Neural cell (in vitro differentiated cells): ENCODE results near the gene TADA2A. TPM values are rescaled to one million over a fixed set of nuclear protein-coding genes. Genes with fewer than 3 reads are reported as not detected.

ENCODE experiments used
- H2AFZ ChIP-seq: fragments of 200-600, 300-800 bp; sonication (generic), shearing (Covaris generic); 2 replicates; pipeline ENCODE4 v1.6.0; 2014; ENCODE audit warnings: low read depth, mild to moderate bottlenecking, antibody characterized with exemption, low read length, moderate library complexity
- H3F3A ChIP-seq: fragments of 200-600 bp; shearing (Covaris generic); 2 replicates; pipeline ENCODE4 v1.6.1; 2016; ENCODE audit warnings: mild to moderate bottlenecking, moderate library complexity, mixed read lengths, antibody characterized with exemption, low read length; ENCODE audit not compliant: insufficient read depth, poor library complexity, severe bottlenecking
- H3K27ac ChIP-seq: fragments of 200-600, 300-800 bp; sonication (generic), shearing (Covaris generic); 2 replicates; pipeline ENCODE4 v1.5.1; 2014; ENCODE audit warnings: mild to moderate bottlenecking, low read length, moderate library complexity
- H3K27me3 ChIP-seq: fragments of 300-800, 200-600 bp; sonication (generic), shearing (Covaris generic); 2 replicates; pipeline ENCODE4 v1.6.0; 2014; ENCODE audit warnings: mild to moderate bottlenecking, low read depth, low read length, moderate library complexity; ENCODE audit not compliant: insufficient read depth
- H3K36me3 ChIP-seq: fragments of 300-800, 200-600 bp; sonication (generic), shearing (Covaris generic); 2 replicates; pipeline ENCODE4 v1.5.1; 2014; ENCODE audit warnings: mild to moderate bottlenecking, antibody characterized with exemption, low read length, moderate library complexity; ENCODE audit not compliant: insufficient read depth
- H3K4me2 ChIP-seq: fragments of 300-800, 200-600 bp; sonication (generic), shearing (Covaris generic); 2 replicates; pipeline ENCODE4 v1.6.0; 2014; ENCODE audit warnings: mild to moderate bottlenecking, low read length
- H3K4me3 ChIP-seq: fragments of 300-800, 200-600 bp; sonication (generic), shearing (Covaris generic); 2 replicates; pipeline ENCODE4 v1.5.1; 2014; ENCODE audit warnings: mild to moderate bottlenecking, low read length, moderate library complexity
- H3K79me2 ChIP-seq: fragments of 200-600 bp; shearing (Covaris generic); replicated peaks from 2 replicates; pipeline ENCODE4 v1.6.0; 2014; ENCODE audit warnings: mild to moderate bottlenecking, low read length, moderate library complexity; ENCODE audit not compliant: insufficient read depth
- H3K9ac ChIP-seq: fragments of 300-800, 200-600 bp; sonication (generic), shearing (Covaris generic); 2 replicates; pipeline ENCODE4 v1.6.1; 2016; ENCODE audit warnings: mild to moderate bottlenecking, low read length, mixed read lengths
- H3K9me2 ChIP-seq: fragments of 200-600 bp; shearing (Covaris generic); 2 replicates; pipeline ENCODE4 v1.6.1; 2016; ENCODE audit warnings: mild to moderate bottlenecking, low read length, mixed read lengths; ENCODE audit not compliant: insufficient read depth
- H3K9me3 ChIP-seq: fragments of 200-600, 300-800 bp; sonication (generic), shearing (Covaris generic); 2 replicates; pipeline ENCODE4 v1.6.1; 2016; ENCODE audit warnings: mild to moderate bottlenecking, mixed run types, low read length, moderate library complexity, mixed read lengths
- H4K20me1 ChIP-seq: fragments of 200-600 bp; shearing (Covaris generic); 2 replicates; pipeline ENCODE4 v1.6.1; 2016; ENCODE audit warnings: mild to moderate bottlenecking, mixed run types; ENCODE audit not compliant: insufficient read depth
- EP300 ChIP-seq: fragments of 450-650 bp; conservative IDR thresholded peaks from 2 replicates; pipeline ENCODE4 v1.6.1; 2014; ENCODE audit warnings: antibody characterized with exemption, mild to moderate bottlenecking, moderate library complexity; ENCODE audit not compliant: poor library complexity, severe bottlenecking
- EZH2 ChIP-seq: fragments of 200-600, 300-800 bp; shearing (Covaris generic), sonication (generic); IDR thresholded peaks from 2 replicates; pipeline ENCODE4 v1.6.1; 2014; ENCODE audit warnings: antibody characterized with exemption, low read length, borderline replicate concordance, mild to moderate bottlenecking; ENCODE audit not compliant: insufficient read depth, poor library complexity, severe bottlenecking
- MXI1 ChIP-seq: fragments of 450-650 bp; conservative IDR thresholded peaks from 2 replicates; pipeline ENCODE4 v1.6.1; 2014; ENCODE audit warnings: antibody characterized with exemption, mild to moderate bottlenecking; ENCODE audit not compliant: poor library complexity, severe bottlenecking
- POLR2AphosphoS5 ChIP-seq: IDR thresholded peaks from 2 replicates; pipeline ENCODE4 v1.6.1; 2012
- RAD21 ChIP-seq: fragments of 450-650 bp; conservative IDR thresholded peaks from 2 replicates; pipeline ENCODE4 v1.6.1; 2014; ENCODE audit warnings: antibody characterized with exemption, mild to moderate bottlenecking, moderate library complexity
- SMC3 ChIP-seq: fragments of 450-650 bp; conservative IDR thresholded peaks from 2 replicates; pipeline ENCODE4 v1.6.1; 2014; ENCODE audit warnings: antibody characterized with exemption, mild to moderate bottlenecking, moderate library complexity; ENCODE audit not compliant: poor library complexity
- TAF1 ChIP-seq: IDR thresholded peaks from 2 replicates; pipeline ENCODE4 v1.6.1; 2012; ENCODE audit warnings: low read depth
- polyA plus RNA-seq: library from polyadenylated mRNA; depleted of rRNA; stranded (reverse); fragments of >200 nt; gene quantifications from 2 replicates; pipeline ENCODE4 v1.2.3, GENCODE V29; 2014
- TF ChIP-seq, protein P1 (sequence below): IDR thresholded peaks from 2 replicates; pipeline ENCODE4 v1.6.1; 2012; ENCODE audit warnings: borderline replicate concordance
- TF ChIP-seq, protein P2 (sequence below): fragments of 450-650 bp; IDR thresholded peaks from 2 replicates; pipeline ENCODE4 v1.5.1; 2014; ENCODE audit warnings: antibody characterized with exemption, mild to moderate bottlenecking, moderate library complexity; ENCODE audit not compliant: poor library complexity, severe bottlenecking

TADA2A gene
- polyA plus RNA-seq, 1 donor from 2014 or later: 23.5 TPM

DNA sequence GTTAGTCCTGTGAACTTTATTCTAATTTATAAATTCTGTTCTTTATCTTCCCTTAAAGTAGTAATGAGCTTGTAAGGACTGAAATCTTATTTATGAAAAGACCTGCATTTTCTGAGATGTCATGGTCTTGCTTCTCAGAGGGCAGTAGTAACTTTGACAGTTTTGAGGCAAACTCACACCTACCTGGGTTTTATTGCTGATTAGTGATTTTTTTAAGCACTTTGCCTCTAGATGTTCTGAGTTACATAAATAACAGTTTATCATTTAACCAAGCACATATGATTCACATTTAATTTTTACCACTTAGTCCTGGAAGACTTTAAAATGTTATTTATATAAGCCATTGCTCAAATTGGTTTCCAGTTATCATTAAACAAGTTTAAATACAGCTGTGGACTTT lies 93.7 kb downstream of the TADA2A start:
- no peaks in the 10 kb centered on the region for H4K20me1 ChIP-seq
- peaks cover 7% of the 10 kb centered on the region for H3K79me2 ChIP-seq

DNA sequence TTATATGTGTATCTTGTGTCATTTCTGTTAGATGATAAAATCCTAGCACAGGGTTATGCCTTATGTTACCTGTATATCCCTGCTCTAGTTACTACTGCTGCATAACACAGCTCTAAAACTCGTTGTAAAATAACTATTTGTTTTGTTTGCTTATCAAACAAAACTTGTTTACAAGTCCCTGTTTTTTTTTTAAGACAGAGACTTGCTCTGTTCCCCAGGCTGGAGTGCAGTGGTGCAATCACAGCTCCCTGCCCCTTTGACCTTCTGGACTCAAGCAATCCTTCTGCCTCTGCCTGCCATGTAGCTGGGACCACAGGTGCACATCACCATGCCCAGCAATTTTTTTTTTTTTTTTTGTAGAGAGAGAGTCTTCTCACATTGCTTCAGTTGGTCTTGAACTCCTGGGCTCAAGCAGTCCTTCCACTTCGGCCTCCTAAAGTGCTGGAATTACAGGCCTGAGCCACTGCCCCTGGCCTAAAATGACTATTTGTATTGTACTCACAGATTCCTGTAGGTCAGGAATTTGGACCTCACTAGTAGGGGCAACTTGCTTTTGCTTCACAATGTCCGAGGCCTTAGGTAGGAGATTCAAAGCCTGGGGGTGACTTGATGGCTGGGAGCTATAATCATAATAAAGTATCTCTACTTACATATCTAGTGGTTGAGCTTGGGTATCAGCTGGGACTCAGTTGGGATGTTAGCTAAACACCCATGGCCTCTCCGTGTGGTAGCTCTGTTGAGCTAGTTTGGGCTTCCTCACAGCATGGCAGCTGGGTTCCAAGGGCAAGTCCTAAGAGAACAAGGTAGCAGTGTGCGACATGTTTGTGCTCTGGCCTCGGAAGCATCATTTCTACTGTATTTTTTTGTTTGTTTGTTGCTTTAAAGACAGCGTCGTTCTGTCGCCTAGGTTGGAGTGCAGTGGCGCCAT lies 95.6 kb downstream of the TADA2A start:
- no peak for TF ChIP-seq SMC3
- no peak for TF ChIP-seq EP300
- no peak for TF ChIP-seq POLR2AphosphoS5
- TF ChIP-seq RAD21: no peak
- peaks cover 7% of the 10 kb centered on the region for H3K79me2 ChIP-seq
- no peaks in the 10 kb centered on the region for H3K27me3 ChIP-seq
- no peaks in the 10 kb centered on the region for H3F3A ChIP-seq
- H3K4me3 ChIP-seq: no peak overlapping the region
- H3K9me3 ChIP-seq: no peaks in the 10 kb centered on the region
- no peak overlapping the region for H3K27ac ChIP-seq
- H3K9me2 ChIP-seq: no peaks in the 10 kb centered on the region
- H2AFZ ChIP-seq: no peak overlapping the region
- no peak overlapping the region for H3K9ac ChIP-seq
- H4K20me1 ChIP-seq: no peaks in the 10 kb centered on the region
- no peaks in the 10 kb centered on the region for H3K36me3 ChIP-seq
- no peak overlapping the region for H3K4me2 ChIP-seq

More for the DNA sequence above, 93.7 kb downstream of the TADA2A start:
- TF ChIP-seq POLR2AphosphoS5: no peak
- TF ChIP-seq, protein P1, sequence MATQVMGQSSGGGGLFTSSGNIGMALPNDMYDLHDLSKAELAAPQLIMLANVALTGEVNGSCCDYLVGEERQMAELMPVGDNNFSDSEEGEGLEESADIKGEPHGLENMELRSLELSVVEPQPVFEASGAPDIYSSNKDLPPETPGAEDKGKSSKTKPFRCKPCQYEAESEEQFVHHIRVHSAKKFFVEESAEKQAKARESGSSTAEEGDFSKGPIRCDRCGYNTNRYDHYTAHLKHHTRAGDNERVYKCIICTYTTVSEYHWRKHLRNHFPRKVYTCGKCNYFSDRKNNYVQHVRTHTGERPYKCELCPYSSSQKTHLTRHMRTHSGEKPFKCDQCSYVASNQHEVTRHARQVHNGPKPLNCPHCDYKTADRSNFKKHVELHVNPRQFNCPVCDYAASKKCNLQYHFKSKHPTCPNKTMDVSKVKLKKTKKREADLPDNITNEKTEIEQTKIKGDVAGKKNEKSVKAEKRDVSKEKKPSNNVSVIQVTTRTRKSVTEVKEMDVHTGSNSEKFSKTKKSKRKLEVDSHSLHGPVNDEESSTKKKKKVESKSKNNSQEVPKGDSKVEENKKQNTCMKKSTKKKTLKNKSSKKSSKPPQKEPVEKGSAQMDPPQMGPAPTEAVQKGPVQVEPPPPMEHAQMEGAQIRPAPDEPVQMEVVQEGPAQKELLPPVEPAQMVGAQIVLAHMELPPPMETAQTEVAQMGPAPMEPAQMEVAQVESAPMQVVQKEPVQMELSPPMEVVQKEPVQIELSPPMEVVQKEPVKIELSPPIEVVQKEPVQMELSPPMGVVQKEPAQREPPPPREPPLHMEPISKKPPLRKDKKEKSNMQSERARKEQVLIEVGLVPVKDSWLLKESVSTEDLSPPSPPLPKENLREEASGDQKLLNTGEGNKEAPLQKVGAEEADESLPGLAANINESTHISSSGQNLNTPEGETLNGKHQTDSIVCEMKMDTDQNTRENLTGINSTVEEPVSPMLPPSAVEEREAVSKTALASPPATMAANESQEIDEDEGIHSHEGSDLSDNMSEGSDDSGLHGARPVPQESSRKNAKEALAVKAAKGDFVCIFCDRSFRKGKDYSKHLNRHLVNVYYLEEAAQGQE: no peak
- TF ChIP-seq SMC3: no peak
- TF ChIP-seq RAD21: no peak
- no peak for TF ChIP-seq EZH2
- no peak for TF ChIP-seq TAF1
- TF ChIP-seq, protein P2, sequence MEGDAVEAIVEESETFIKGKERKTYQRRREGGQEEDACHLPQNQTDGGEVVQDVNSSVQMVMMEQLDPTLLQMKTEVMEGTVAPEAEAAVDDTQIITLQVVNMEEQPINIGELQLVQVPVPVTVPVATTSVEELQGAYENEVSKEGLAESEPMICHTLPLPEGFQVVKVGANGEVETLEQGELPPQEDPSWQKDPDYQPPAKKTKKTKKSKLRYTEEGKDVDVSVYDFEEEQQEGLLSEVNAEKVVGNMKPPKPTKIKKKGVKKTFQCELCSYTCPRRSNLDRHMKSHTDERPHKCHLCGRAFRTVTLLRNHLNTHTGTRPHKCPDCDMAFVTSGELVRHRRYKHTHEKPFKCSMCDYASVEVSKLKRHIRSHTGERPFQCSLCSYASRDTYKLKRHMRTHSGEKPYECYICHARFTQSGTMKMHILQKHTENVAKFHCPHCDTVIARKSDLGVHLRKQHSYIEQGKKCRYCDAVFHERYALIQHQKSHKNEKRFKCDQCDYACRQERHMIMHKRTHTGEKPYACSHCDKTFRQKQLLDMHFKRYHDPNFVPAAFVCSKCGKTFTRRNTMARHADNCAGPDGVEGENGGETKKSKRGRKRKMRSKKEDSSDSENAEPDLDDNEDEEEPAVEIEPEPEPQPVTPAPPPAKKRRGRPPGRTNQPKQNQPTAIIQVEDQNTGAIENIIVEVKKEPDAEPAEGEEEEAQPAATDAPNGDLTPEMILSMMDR: no peak
- no peak for TF ChIP-seq MXI1
- no peak for TF ChIP-seq EP300
- Histone ChIP-seq H3K27me3 (no peaks in the 10 kb centered on the region), H3K4me3 (no peak overlapping the region), H3K9ac (no peak overlapping the region), H2AFZ (no peak overlapping the region), H3K9me2 (no peaks in the 10 kb centered on the region), H3K36me3 (no peaks in the 10 kb centered on the region), H3F3A (no peaks in the 10 kb centered on the region), H3K4me2 (no peak overlapping the region), H3K27ac (no peak overlapping the region), H3K9me3 (no peaks in the 10 kb centered on the region)
